ENCODE measurements around the gene TRIM44.

TRIM44 gene, protein sequence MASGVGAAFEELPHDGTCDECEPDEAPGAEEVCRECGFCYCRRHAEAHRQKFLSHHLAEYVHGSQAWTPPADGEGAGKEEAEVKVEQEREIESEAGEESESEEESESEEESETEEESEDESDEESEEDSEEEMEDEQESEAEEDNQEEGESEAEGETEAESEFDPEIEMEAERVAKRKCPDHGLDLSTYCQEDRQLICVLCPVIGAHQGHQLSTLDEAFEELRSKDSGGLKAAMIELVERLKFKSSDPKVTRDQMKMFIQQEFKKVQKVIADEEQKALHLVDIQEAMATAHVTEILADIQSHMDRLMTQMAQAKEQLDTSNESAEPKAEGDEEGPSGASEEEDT

GRCh38 chr11:35662649-35663407 lies at the start of gene TRIM44:
Gene TRIM44, plus strand, starts transcription at chr11:35662775. Its CDS starts 337 bp downstream, at chr11:35663112.
- Mint-ChIP-seq H3K27ac (peak within 1 kb of the TSS; percentile 91), H3K4me3 (peak within 1 kb of the TSS; percentile 87), H3K4me1 (ENCODE audit: low read depth) (peaks cover 34% of the 10 kb centered on the region), H3K27me3 (peaks cover 18% of the 10 kb centered on the region), H3K36me3 (ENCODE audit: low read depth) (peaks cover 42% of the 10 kb centered on the region), H3K9me3 (peaks cover 38% of the 10 kb centered on the region)
- intact Hi-C loops (cut with micrococcal nuclease) = loop anchor here (5.0 kb wide), 1 partner anchor 41 kb away; no protein-coding TSS in a partner anchor

- Mint-ChIP-seq H3K4me1 (ENCODE audit: low read depth) (peaks cover 15% of the 10 kb centered on the region), H3K27me3 (peaks cover 58% of the 10 kb centered on the region), H3K4me3 (no peak overlapping the region), H3K36me3 (ENCODE audit: low read depth) (no peaks in the 10 kb centered on the region), H3K27ac (no peak overlapping the region), H3K9me3 (no peaks in the 10 kb centered on the region)
- intact Hi-C loops (cut with micrococcal nuclease) = loop anchor here (5.0 kb wide), 1 partner anchor 442 kb away; no protein-coding TSS in a partner anchor
Observed at GRCh38 chr11:35614939-35615569, 47.5 kb upstream of the TRIM44 start.

DNA sequence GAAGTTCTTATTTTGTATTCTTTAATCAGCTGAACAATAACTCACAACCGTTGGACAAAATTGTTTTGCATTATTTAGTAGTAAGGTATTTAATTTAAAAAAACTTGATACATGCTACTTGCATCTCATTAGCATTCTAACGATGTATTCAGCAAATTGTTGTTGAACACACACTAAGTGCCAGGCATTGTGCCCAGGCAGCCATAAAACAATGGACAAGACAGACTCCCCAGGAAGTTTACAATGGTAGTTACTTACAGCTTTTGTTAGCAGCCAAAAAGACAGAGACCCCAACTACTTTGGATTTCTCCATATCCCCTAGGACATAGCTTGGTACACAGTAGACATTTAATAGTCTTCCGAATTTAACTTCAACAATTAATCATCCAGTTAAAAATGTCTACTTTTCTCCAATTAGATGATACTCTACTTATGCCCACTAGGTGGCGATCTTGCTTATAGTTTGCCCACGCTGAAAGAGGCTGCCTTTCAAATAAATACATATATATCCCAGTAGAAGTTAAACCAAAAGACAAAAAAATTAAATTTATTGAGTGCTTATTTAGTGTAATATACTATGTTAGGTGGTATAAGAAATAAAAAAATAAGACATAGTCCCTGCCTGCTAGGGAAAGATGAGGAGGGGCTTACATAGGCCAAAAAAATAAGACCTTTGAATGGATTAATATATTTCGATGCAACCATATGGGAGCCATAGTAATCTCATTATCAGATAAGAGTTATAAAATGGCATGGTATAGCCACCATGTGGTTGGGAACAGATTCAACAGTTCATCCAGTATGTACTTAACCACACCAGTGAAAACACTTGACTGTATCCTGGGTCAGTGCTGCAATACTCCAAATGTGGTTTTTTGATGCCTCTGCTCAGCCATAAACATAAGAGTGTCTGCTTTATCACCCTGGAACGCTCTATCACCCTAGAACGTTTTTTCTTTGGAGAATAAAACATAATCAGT lies 46.4 kb upstream of the TRIM44 start:
- no peaks in the 10 kb centered on the region for H3K36me3 Mint-ChIP-seq (ENCODE audit: low read depth)
- H3K9me3 Mint-ChIP-seq = no peaks in the 10 kb centered on the region
- intact Hi-C loops (cut with micrococcal nuclease) = loop anchor here (1.0 to 5.0 kb wide), 6 partner anchors 206 to 650 kb away; no protein-coding TSS in a partner anchor
- H3K4me1 Mint-ChIP-seq (ENCODE audit: low read depth) = peaks cover 18% of the 10 kb centered on the region
- H3K27me3 Mint-ChIP-seq = peaks cover 61% of the 10 kb centered on the region
- no peak overlapping the region for H3K27ac Mint-ChIP-seq
- no peak overlapping the region for H3K4me3 Mint-ChIP-seq

DNA sequence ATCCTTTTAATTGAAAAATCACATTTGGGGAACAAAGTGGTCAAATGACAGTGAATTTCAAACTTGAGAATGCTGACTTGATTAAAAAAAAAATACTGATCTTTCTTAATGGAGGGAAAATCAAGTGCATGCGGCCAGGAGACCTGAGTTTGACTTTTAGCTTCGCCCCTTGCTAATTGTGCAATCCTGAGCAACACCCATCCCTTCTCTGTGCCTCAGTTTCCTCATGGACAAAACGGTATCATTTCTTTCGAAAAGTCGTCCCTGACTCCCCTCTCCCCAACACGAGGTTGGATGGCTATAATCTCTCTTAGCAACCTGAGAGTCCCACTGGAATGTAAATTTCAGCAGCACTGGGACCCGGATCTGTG lies 45.3 kb upstream of the TRIM44 start:
- no peak overlapping the region for H3K4me3 Mint-ChIP-seq
- H3K27ac Mint-ChIP-seq = peak overlapping the region; percentile 60
- H3K9me3 Mint-ChIP-seq = no peaks in the 10 kb centered on the region
- peaks cover 18% of the 10 kb centered on the region for H3K4me1 Mint-ChIP-seq (ENCODE audit: low read depth)
- intact Hi-C loops (cut with micrococcal nuclease) = loop anchor here (2.0 to 5.0 kb wide), 3 partner anchors 440 to 642 kb away; no protein-coding TSS in a partner anchor
- peaks cover 65% of the 10 kb centered on the region for H3K27me3 Mint-ChIP-seq
- H3K36me3 Mint-ChIP-seq (ENCODE audit: low read depth) = no peaks in the 10 kb centered on the region

- peak within 1 kb of the TSS; percentile 74 for H3K4me3 Mint-ChIP-seq
- H3K27me3 Mint-ChIP-seq = peaks cover 66% of the 10 kb centered on the region
Observed at GRCh38 chr11:35617687-35618496, 44.7 kb upstream of the TRIM44 start, which contains the start of gene FJX1. Gene FJX1, plus strand, starts transcription at chr11:35618460. Its CDS starts 177 bp downstream, at chr11:35618637.

GRCh38 chr11:35618497-35619115 lies 44.0 kb upstream of the TRIM44 start:
- H3K4me3 Mint-ChIP-seq = peak overlapping the region; percentile 56
- H3K27ac Mint-ChIP-seq = no peak overlapping the region
- H3K36me3 Mint-ChIP-seq (ENCODE audit: low read depth) = no peaks in the 10 kb centered on the region
- H3K9me3 Mint-ChIP-seq = no peaks in the 10 kb centered on the region
- H3K4me1 Mint-ChIP-seq (ENCODE audit: low read depth) = peaks cover 18% of the 10 kb centered on the region
- peaks cover 68% of the 10 kb centered on the region for H3K27me3 Mint-ChIP-seq
- intact Hi-C loops (cut with micrococcal nuclease) = loop anchor here (5.0 kb wide), 1 partner anchor 439 kb away; no protein-coding TSS in a partner anchor

More at GRCh38 chr11:35617687-35618496, 44.7 kb upstream of the TRIM44 start, which contains the start of gene FJX1:
- intact Hi-C loops (cut with micrococcal nuclease) = loop anchor here (2.0 to 5.0 kb wide), 3 partner anchors 439 to 641 kb away; no protein-coding TSS in a partner anchor
- Mint-ChIP-seq H3K4me1 (ENCODE audit: low read depth) (peaks cover 18% of the 10 kb centered on the region), H3K36me3 (ENCODE audit: low read depth) (no peaks in the 10 kb centered on the region), H3K27ac (peak within 1 kb of the TSS; percentile 60), H3K9me3 (no peaks in the 10 kb centered on the region)

DNA sequence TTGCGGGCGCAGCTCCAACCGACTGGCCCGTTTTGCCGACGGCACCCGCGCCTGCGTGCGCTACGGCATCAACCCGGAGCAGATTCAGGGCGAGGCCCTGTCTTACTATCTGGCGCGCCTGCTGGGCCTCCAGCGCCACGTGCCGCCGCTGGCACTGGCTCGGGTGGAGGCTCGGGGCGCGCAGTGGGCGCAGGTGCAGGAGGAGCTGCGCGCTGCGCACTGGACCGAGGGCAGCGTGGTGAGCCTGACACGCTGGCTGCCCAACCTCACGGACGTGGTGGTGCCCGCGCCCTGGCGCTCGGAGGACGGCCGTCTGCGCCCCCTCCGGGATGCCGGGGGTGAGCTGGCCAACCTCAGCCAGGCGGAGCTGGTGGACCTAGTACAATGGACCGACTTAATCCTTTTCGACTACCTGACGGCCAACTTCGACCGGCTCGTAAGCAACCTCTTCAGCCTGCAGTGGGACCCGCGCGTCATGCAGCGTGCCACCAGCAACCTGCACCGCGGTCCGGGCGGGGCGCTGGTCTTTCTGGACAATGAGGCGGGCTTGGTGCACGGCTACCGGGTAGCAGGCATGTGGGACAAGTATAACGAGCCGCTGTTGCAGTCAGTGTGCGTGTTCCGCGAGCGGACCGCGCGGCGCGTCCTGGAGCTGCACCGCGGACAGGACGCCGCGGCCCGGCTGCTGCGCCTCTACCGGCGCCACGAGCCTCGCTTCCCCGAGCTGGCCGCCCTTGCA lies 43.3 kb upstream of the TRIM44 start:
- intact Hi-C loops (cut with micrococcal nuclease) = loop anchor here (5.0 kb wide), 1 partner anchor 438 kb away; no protein-coding TSS in a partner anchor

DNA sequence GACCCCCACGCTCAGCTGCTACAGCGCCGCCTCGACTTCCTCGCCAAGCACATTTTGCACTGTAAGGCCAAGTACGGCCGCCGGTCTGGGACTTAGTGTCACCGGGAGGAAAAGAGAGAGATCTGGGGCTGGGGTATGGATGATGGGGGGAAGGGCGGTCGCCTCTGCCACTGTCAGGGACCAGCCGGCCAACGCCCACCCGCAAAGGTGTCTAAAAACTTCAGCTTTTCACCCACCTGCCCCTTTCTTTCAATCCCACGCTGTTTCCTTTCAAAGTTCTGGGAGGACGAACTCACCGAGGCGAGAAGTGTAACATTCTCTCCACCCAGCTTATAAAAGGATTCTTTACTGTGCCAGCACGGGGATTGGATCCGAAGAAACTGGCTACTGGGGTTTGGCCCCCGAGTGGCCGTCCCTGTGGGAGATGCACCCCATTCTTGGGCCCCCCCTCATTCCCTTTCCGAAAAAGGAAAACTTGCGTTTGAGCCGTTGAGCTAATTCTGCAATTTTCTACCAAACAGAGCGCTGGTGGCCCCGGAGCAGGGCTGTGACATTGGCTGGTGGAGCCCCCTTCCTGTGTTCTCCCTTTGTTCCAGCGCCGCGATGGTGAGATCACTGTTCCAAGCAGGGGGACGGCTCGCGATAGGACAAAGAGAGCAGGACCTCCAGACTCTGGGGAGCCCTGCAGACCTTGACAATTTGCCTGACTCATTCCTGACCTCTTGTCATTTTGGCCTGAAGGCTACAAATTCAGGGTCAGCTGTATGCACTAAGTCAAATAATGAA lies 42.5 kb upstream of the TRIM44 start:
- intact Hi-C loops (cut with micrococcal nuclease) = loop anchor here (5.0 kb wide), 2 partner anchors 42 to 437 kb away; partner anchors contain the start of gene TRIM44
- no peaks in the 10 kb centered on the region for H3K36me3 Mint-ChIP-seq (ENCODE audit: low read depth)
- peak overlapping the region; percentile 56 for H3K4me3 Mint-ChIP-seq
- H3K9me3 Mint-ChIP-seq = no peaks in the 10 kb centered on the region
- H3K4me1 Mint-ChIP-seq (ENCODE audit: low read depth) = peaks cover 18% of the 10 kb centered on the region
- H3K27ac Mint-ChIP-seq = no peak overlapping the region
- H3K27me3 Mint-ChIP-seq = peaks cover 69% of the 10 kb centered on the region

More for the DNA sequence above, 43.3 kb upstream of the TRIM44 start:
- Mint-ChIP-seq H3K9me3 (no peaks in the 10 kb centered on the region), H3K27me3 (peaks cover 71% of the 10 kb centered on the region), H3K4me3 (peak overlapping the region; percentile 56), H3K27ac (no peak overlapping the region), H3K36me3 (ENCODE audit: low read depth) (no peaks in the 10 kb centered on the region), H3K4me1 (ENCODE audit: low read depth) (peaks cover 18% of the 10 kb centered on the region)

DNA sequence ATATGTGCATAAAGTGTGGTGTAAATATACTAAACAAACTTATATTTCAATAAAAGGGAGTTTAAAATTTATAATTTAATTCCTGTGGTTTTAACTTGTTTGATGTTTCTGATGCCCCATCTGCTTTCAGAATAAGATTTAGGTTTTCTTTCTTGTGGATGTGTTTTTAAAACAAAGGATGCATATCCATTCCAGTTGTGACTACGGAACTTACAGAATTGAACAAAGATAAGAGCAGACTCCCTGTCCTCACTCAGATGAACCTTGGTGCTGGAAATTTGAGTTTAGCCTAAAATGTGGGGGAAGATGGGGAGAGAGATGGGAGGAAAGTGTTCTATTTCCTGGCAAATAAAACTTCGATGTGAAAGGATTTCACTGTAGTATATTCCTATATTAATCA lies 41.8 kb upstream of the TRIM44 start:
- Mint-ChIP-seq H3K9me3 (no peaks in the 10 kb centered on the region), H3K27me3 (peaks cover 72% of the 10 kb centered on the region), H3K4me3 (no peak overlapping the region), H3K4me1 (ENCODE audit: low read depth) (peaks cover 18% of the 10 kb centered on the region), H3K36me3 (ENCODE audit: low read depth) (no peaks in the 10 kb centered on the region), H3K27ac (no peak overlapping the region)
- intact Hi-C loops (cut with micrococcal nuclease) = loop anchor here (5.0 kb wide), 1 partner anchor 42 kb away; the partner anchor contains the start of gene TRIM44

- no peak overlapping the region for H3K4me3 Mint-ChIP-seq
- no peaks in the 10 kb centered on the region for H3K9me3 Mint-ChIP-seq
- peaks cover 18% of the 10 kb centered on the region for H3K4me1 Mint-ChIP-seq (ENCODE audit: low read depth)
- H3K27ac Mint-ChIP-seq = no peak overlapping the region
- H3K36me3 Mint-ChIP-seq (ENCODE audit: low read depth) = no peaks in the 10 kb centered on the region
- intact Hi-C loops (cut with micrococcal nuclease) = loop anchor here (5.0 kb wide), 1 partner anchor 41 kb away; the partner anchor contains the start of gene TRIM44
- peaks cover 79% of the 10 kb centered on the region for H3K27me3 Mint-ChIP-seq
Observed at GRCh38 chr11:35621620-35622019, 41.0 kb upstream of the TRIM44 start.
